TTC549 (cell line): ENCODE measurements around the gene MDGA2.
"Not testable (repeated sequence)": the region's sequence is repeated elsewhere in the genome, so short reads cannot be mapped to it uniquely, and the experiment has no call there.

ENCODE experiments used
- FAIRE-seq: peaks from 2 replicates; lab custom pipeline; 2012; peaks lifted over from hg19 to GRCh38; lab: Jason Lieb, UNC

The MDGA2 gene

DNA sequence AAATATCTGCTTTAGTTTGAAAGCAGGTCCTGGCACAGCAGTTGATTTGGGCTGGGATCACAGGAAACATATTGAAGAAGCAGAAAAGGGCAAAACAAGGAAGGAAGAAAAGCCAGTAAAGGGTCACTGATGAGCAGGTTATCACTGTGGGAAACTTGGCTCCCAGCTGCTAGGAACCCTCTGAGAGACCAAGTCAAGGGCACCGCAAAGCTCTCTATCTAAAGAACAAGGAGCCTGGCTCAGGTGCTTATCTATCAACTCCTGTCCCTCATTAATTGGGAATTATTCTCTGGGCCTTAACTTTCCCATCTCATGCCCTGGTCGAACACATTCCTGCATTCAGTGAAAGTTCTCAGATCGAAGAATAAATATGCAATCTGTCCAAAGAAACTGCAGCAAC lies 572.9 kb downstream of the MDGA2 start:
- FAIRE-seq: no peak

DNA sequence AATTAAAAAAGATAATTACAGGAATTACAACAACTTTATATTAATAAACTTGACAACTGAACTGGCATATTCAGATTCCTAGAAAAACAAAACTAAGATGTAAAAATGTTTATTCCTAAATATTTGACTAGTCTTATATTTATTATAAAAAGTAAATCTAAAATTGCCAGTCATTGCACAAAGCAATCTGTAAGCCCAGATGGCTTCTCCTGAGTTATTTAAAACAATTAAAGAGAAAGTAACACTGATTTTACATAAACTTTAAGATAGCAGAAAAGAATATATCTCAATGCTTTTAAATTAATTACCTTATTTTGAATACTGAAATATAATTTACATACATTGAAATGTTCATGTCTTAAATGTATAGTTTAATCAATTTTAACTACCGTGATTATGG lies 589.7 kb downstream of the MDGA2 start:
- FAIRE-seq: peak; percentile 23

DNA sequence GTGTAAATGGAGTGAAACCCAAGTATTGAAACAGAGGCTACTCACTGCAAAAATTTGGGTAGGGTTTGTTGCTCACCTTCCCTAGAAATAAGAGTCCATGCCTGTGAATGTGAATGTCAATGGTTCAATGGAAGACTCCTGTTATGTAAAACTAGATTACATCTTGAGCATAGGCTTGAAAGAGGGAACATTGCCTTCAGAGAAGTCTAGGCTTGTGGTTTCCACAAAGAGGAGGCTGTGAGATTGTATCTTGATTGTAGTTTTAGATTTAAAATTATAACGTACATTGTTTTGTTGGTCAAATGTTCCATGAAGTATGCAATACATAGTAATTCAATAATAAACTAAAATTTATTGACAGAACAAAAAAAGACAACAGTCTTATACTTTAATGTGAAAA lies 610.1 kb downstream of the MDGA2 start:
- no peak for FAIRE-seq

DNA sequence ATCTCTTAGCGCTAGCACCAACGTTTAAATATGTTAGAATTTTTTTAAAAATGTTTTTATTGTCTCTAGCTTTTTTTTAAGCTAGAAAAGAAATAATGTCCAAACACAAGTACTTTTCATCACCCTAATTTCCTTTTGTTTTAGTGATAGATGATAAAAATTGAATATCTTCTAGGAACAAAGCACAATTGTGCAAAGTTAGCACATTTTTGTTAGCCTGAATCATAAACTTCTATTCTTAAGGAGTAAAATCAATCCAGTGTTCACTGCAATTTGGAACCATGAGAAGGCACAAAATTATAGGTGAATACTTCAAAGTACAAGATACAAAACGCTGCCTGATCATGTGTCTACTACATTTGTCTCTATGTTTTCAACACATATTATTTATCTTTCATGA lies 615.4 kb downstream of the MDGA2 start:
- FAIRE-seq: no peak

DNA sequence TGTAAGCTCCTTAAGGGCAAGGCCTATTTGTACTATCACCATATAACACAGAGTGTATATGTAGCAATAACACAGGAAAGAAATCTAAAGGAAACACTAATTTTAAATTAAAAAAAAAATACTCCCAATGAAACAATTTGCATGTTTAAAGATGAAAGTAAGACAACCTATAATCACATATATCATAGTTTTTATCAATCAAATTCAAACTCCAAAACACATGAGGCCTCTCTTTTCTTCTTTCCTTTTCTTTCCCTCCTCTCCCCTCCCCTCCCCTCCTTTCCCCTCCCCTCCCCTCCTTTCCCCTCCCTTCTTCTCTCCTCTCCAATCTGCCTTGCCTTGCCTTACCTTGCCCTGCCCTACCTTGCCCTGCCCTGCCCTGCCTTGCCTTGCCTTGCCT lies 618.0 kb downstream of the MDGA2 start:
- no peak for FAIRE-seq

DNA sequence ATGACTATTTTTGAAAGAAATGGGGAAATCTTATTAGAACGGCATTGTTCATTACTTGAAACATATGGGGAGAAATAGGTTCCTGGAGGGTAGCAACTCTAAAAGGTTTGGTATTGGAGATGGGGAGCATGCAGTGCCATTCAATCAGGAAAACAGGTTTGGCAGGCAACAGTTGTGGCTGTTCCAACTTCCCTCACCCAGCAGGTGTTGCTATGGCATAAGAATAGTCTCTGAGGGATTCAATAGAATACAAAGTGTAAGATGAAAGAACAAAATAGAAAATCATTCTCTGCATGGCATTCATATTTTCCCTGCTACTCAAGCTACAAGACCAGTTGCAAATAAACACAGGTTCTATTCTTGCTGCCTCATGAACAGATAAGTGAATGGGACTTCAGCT lies 630.6 kb downstream of the MDGA2 start:
- no peak for FAIRE-seq

DNA sequence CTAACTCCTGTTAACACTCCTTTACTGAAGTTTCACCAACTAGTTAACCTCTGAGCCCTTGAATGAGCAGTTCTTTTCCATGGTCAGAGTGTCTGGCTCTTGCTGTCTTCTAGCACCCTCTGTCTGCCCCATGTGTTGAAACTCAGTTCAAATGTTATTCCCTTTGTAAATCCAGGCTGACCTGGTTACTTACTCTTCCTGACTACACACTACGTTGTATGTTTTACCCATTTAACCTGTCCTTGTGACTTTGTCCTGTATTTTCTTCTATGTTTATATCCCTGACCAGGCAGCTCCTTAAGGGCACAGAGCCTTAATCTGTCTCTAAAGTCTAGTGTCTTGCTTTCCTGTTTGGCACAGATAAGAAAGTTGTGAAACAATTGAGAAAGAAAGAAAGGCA lies 634.9 kb downstream of the MDGA2 start:
- FAIRE-seq: no peak

DNA sequence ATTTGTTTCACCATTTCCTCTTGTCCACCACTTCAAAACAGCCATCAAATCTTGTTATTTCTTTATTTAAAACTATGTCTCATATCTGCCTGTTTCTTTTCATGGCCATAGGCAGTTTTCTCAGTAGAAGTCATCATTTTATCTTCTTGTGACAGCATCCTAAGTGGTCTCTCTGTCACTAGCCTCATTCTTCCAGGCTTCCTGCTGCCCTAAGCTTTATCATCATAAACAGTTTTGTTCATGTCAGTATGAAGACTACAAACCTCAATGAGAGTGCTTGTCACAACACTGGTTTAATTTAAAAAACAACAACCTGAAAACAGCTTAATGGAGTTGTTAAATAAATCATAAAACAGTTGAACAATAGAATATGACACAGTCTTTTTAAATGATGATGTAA lies 636.1 kb downstream of the MDGA2 start:
- no peak for FAIRE-seq

DNA sequence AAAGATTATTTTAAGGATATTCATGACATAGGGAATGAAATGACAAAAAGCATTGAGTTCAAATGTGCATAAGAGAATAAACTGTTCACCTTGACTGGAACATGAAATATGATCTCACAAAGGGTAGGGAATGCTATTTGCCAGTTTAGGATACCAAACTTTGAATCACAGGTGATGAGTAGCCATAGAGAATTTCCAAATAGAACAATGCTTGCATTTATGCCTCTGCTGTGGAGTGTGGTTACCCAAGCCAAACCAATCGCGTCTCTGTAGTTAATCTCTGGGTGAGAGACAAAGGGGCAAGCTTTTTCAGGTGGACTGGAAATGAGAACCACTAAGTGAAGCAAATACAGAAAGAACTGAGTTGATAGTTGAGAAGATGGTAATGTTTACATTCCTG lies 652.7 kb downstream of the MDGA2 start:
- FAIRE-seq: no peak

DNA sequence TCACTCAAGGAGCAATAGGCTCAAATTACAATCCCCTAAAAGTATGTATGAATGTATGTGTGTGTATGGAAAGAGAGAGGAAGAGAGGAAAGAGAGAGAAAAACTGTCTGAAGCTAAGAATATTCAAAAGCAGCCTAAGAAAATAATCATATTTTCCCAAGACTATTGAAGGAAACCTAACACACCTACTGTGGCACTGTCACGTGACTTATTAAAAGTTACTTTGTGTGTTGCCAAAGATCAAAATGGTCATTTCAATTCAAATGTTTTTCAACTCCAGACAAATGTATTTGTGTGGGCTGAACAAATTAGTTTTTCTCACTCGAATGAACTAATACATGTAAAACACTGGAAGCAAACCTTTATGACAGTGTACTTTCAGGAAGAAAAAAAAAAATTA lies 654.9 kb downstream of the MDGA2 start:
- FAIRE-seq: no peak

DNA sequence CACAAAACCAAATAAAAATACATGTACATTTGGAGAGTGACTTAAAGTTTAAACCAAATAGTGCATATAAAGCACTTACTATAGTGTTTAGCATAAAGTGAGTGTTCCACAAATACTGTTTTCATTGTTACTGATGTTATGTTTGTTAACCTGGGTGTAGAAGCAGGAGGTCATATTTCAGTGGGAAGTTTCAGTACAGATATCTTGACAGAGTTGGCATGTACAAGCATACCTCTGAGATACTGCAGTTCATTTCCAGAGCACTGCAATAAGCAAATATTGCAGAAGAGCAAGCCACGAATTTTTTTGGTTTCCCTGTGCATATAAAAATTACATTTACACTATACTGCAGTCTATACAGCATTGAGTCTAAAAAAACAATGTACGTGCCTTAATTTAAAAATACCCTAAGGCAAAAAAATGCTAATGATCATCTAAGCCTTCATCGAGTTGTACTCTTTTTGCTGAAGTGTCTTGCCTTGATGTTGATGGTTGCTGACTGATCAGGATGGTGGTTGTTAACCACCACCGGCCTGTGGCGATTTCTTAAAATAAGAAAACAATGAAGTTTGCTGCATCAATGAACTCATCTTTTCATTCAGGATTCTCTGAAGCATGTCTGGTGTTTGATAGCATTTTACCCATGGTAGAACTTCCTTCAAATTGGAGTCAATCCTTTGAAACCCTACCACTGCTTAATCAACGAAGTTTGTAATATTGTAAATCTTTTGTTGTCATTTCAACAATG lies 662.7 kb downstream of the MDGA2 start:
- FAIRE-seq: no peak

DNA sequence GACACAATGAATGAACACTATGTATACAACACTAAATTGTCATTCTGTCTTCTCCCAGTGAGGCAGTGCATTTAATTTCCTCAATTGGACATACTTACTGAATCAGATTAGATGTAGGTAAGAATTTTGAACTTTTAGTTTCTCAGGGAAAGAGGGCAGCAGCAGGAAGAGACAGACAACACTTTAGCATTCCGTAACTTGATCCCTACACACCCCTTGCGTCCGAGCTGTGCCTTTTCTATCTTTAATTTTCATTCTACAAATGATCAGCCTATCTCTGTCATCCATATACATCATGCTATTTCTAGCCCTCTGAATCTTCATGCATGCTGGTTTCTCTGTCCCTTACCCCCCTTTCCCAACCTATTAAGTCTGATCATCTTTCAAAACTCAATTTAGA lies 665.8 kb downstream of the MDGA2 start:
- no peak for FAIRE-seq

DNA sequence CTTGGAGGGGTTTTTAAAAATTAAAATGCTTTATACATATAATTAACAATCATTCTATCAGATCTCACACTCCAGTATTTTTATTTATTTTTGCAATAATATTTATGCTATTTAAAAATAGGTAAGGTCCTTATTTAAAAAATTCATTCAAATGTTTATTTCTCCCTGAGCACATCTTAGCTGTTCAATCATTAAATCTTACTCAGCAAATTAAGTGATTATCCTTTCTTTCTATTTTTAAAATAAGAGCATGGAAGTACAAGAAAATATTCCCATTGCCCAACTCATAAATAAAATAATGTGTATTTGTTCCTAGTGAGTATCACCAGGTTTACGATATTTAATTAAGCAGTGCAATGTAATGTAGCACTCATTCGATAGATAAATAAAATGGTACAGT lies 666.7 kb downstream of the MDGA2 start:
- no peak for FAIRE-seq

DNA sequence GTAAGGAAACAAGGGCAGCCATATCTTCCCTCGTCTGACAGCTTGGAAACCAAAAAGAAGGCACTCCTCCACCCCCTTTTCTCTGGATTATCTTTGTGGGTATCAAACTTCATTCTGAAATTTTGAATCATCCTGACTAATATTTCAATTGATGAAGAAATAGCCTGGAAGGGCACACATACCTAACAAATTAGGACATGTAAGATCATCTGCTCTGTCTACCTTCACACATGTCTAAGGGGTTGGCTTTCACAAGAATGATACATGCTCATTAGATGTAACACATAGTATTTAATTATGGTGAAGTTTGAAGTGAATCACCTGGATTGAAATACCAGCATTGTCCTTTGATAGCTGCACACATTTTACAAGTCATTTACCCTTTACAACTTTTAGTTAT lies 675.7 kb downstream of the MDGA2 start:
- FAIRE-seq: no peak

DNA sequence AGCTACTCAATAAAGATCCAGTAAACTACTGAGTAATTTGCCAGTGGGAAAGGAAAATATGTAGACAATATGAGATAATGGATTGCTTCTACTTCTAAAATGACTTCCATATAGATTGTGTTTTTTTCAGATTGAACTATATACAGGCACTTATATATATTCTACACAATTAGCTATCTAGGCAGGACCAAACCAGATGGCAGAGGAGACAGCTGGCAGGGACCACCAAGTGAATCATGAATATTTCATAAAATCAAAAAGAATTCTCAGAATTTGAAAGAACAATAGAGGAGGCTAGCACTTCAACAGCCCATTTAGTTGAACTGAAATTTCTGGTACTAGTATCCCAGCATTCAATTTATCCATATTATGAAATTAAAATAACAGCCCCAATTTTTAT lies 685.8 kb downstream of the MDGA2 start:
- FAIRE-seq: no peak

DNA sequence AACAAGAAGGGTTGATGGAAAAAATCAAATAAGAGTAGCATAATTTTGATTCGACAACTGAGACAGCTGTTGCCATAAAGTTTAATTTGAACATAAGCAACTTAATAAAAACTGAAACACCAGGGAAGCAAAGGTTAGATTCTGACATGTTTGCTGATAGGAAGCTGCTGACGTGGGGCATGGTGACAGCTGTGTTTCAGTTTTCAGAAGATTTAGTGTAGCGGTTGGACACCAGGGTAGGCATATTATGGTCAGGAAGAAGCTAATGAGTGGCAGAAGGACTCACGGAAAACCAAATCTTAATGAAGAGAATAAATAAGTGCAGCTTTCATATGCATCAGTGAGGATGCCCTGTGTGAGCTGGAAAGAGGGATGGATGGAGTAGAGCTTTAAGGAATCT lies 687.1 kb downstream of the MDGA2 start:
- no peak for FAIRE-seq

DNA sequence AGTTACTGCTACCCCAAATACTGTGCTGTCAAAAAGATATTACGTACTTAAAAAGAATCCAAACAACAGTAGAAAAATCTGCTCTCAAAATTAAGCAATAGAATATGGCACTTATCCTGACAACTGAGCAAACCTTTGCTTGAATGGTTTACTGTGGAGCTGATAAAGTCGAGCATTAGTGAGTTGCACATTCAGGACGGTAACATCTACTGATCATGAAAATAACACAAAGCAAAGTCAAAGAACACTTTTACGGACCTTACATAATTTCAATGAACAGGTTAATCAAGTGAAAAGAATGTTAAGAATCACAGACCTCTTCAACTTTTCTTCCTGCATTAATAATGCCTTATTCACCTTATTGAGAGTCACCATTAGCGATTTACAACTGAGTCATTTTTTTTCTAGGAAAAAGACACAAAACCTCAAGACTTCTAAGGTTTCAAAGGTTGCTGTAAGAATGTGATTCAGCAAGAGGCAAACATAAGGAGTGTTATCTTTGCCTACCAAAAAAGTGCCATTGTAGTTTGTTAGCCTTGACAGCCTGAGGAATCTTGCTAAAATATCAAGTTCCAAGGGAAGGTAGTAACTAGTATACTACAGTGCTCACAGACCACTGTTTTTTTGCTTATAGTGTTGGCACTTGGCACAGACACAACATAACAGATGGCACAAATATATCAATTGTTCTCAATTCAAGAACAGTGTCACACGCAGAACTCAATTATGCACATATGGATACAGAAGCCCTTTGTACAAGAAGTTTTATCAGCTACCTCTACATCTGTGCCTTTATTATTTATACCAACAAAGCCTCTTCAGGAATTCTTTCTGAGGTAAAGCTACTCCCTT lies 689.6 kb downstream of the MDGA2 start:
- FAIRE-seq: no peak

DNA sequence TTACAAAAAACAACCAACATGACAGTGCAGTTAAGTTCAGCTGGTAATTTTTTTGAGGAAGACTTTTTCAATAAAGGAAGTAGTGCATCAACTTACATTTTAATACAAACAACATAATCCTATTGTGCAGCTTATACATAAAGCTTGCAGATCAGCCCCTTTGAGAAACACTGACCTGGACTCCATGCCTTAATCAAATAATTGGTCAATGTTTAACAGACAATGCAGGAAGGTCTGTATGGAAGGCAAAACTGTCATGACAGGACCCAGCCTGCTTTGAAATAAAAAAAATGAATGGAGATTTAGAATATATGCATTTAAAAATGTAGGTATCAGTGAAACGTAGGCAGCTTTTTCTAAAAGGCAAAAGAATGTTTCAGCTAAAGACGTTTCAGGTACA lies 702.1 kb downstream of the MDGA2 start:
- FAIRE-seq: no peak

DNA sequence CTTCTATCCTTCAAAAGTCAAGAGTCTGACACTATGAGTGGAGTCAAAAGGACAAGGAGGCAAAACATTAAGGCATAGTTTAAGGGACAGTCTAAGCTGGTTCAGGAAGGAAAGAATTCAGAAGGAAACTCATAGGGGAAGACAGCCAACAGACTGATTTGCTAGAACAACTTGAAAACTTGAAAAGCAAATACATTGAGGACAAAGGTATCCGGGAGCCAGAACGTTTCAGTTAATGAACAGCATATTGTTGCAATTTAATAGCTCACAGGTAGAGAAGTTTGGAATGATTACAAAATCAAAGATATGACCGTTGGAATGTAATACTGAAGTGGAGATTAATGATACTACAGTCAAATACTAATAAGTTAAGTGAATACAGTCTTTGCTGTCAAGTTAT lies 711.0 kb downstream of the MDGA2 start:
- no peak for FAIRE-seq

DNA sequence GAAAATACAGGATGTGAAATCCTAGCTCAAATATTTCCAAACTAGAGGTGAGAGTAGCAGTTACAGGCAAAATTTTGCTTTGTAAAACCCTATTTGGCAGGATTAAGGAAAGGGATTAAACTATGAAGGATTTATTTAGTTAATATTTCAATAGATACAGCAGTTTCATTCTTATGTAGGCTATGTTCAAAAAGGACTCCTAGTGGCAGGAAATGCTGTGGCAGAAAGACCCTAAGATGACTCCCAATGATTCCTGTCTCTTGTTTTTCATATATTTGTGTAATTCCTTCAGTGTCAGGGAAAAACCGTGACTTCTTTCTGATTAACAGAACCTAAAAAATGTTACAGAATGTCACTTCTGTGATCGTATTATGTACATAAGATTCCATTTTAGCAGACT lies 724.3 kb downstream of the MDGA2 start:
- FAIRE-seq: no peak

DNA sequence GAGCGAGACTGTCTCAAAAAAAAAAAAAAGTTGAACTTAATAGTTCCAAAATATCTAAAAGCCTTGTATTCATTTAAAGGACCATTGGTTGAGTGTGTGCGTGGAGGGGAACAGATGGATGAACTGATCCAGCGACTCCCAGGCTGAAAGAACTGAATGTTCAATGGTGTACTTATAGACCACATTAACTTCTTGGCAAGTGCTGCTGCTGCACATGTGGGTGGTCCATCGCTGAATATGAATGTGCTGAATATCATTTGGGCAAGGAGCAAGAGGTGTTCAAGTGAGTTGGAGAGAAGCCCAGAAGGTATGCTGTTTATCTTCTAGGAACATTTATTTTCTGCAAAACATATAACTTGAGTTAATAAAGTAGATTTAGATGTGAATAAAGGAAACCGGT lies 734.8 kb downstream of the MDGA2 start:
- no peak for FAIRE-seq

DNA sequence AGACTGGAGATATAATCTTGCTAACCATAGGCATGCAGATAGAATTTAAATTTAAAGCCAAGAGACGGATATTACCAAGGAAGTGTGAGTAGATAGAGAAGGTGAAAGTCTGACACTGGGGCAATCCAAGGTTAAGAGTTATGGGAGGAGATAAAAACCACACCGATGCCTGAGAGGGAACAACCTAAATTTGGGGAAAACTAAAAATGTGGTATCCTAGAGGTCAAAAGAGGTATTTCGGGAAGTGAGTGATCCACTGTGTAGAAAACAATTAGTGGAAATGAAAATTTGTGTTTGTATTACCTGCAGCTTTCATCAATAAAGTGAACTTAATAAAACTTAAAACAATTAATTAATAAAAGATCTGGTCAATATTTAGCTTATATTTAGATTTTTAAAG lies 754.9 kb downstream of the MDGA2 start:
- FAIRE-seq: no peak

DNA sequence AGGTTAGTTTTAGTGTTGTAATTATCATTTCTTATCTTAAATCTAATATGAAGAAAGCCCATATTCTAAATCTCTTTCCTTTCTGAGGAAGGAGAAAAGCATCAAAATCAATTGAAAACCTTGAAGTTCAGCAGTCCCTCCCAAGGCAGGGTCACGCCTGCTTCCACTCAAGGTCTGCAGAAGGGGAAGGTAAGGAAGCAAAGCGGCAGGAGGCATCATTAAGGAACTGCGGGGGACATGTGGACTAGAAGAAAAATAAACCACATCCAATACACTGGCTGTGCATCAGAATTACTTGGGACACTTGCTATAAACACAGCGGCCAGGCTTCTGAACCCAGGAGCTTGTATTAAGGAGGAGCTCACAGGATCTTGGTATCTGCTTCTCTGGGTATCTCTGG lies 759.9 kb downstream of the MDGA2 start:
- not testable (repeated sequence) for FAIRE-seq

DNA sequence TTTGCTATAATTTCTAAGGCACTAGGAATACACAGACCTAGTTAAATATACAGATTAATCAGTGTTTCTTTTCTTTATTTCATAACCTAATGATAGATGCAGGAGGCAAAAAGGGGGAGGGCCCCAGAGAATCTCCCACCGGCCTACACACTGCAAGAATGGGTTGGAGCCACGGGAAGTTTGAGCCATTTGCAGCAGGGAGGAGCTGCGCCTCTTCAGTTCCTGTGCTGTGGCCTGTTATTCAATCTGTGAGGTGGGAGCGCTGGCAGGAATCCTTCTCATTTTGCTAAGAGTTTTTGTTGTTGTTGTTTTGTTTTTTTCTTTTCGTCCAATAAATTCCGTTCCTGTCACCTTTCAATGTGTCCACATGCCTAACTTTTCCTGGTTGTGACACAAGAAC lies 772.6 kb downstream of the MDGA2 start:
- no peak for FAIRE-seq
